ENCODE results near the gene GPR78.

Gene GPR78

GRCh38 chr4:8609824-8610350 is 29.7 kb downstream of the GPR78 start:
- H4K20me1 ChIP-seq (ENCODE audit: insufficient read depth, low read length), result peaks cover 12% of the 10 kb centered on the region
- H3K27ac ChIP-seq (ENCODE audit: low read length), result no peak overlapping the region
- no peak overlapping the region for H2AFZ ChIP-seq (ENCODE audit: low read depth, low read length)
- no peaks in the 10 kb centered on the region for H3K79me2 ChIP-seq (ENCODE audit: insufficient read depth, low read length)
- ATAC-seq (ENCODE audit: insufficient read depth, low read depth), result no peak
- no peak overlapping the region for H3K4me3 ChIP-seq (ENCODE audit: low read depth in 1 of 2, low read length in 2 of 2)
- no peaks in the 10 kb centered on the region for H3K36me3 ChIP-seq (ENCODE audit: insufficient read depth, low read length)
- no peak for TF ChIP-seq CTCF (IDR thresholded peaks at IDR 0.05; ENCODE audit: borderline replicate concordance, extremely low read depth, low read length, poor library complexity, severe bottlenecking)
- TF ChIP-seq EZH2 (IDR thresholded peaks at IDR 0.05; ENCODE audit: borderline replicate concordance, low read depth, low read length, severe bottlenecking), result no peak
- H3K9ac ChIP-seq (ENCODE audit: low read depth, low read length), result no peak overlapping the region
- H3K27me3 ChIP-seq (ENCODE audit: insufficient read depth, low read length, poor library complexity), result no peaks in the 10 kb centered on the region
- H3K4me1 ChIP-seq (ENCODE audit: insufficient read depth, low read length), result no peaks in the 10 kb centered on the region
- DNase-seq, result no peak
- no peaks in the 10 kb centered on the region for H3K9me3 ChIP-seq (ENCODE audit: insufficient read depth, low read length, severe bottlenecking)
- no peak overlapping the region for H3K4me2 ChIP-seq (ENCODE audit: insufficient read depth, low read length)

- no peaks in the 10 kb centered on the region for H3K79me2 ChIP-seq (ENCODE audit: insufficient read depth, low read length)
- DNase-seq (no peak), ATAC-seq (ENCODE audit: insufficient read depth, low read depth) (no peak)
- H3K36me3 ChIP-seq (ENCODE audit: insufficient read depth, low read length), result no peaks in the 10 kb centered on the region
- peaks cover 12% of the 10 kb centered on the region for H4K20me1 ChIP-seq (ENCODE audit: insufficient read depth, low read length)
- no peaks in the 10 kb centered on the region for H3K27me3 ChIP-seq (ENCODE audit: insufficient read depth, low read length, poor library complexity)
- H3K4me2 ChIP-seq (ENCODE audit: insufficient read depth, low read length), result no peak overlapping the region
- H2AFZ ChIP-seq (ENCODE audit: low read depth, low read length), result no peak overlapping the region
- H3K27ac ChIP-seq (ENCODE audit: low read length), result no peak overlapping the region
- no peaks in the 10 kb centered on the region for H3K9me3 ChIP-seq (ENCODE audit: insufficient read depth, low read length, severe bottlenecking)
- no peaks in the 10 kb centered on the region for H3K4me1 ChIP-seq (ENCODE audit: insufficient read depth, low read length)
- no peak overlapping the region for H3K4me3 ChIP-seq (ENCODE audit: low read depth in 1 of 2, low read length in 2 of 2)
- TF ChIP-seq EZH2 (IDR thresholded peaks at IDR 0.05; ENCODE audit: borderline replicate concordance, low read depth, low read length, severe bottlenecking) (no peak), CTCF (IDR thresholded peaks at IDR 0.05; ENCODE audit: borderline replicate concordance, extremely low read depth, low read length, poor library complexity, severe bottlenecking) (no peak)
- no peak overlapping the region for H3K9ac ChIP-seq (ENCODE audit: low read depth, low read length)
These were observed 30.8 kb downstream of the GPR78 start for GRCh38 chr4:8610858-8611616.

GRCh38 chr4:8612646-8613045 is 32.5 kb downstream of the GPR78 start:
- Histone ChIP-seq H3K27me3 (ENCODE audit: insufficient read depth, low read length, poor library complexity) (no peaks in the 10 kb centered on the region), H3K27ac (ENCODE audit: low read length) (no peak overlapping the region), H3K9ac (ENCODE audit: low read depth, low read length) (no peak overlapping the region), H3K4me1 (ENCODE audit: insufficient read depth, low read length) (no peaks in the 10 kb centered on the region), H3K36me3 (ENCODE audit: insufficient read depth, low read length) (no peaks in the 10 kb centered on the region), H3K4me3 (ENCODE audit: low read depth in 1 of 2, low read length in 2 of 2) (no peak overlapping the region), H3K79me2 (ENCODE audit: insufficient read depth, low read length) (no peaks in the 10 kb centered on the region), H3K4me2 (ENCODE audit: insufficient read depth, low read length) (no peak overlapping the region), H4K20me1 (ENCODE audit: insufficient read depth, low read length) (no peaks in the 10 kb centered on the region; the same call in none of the 2 replicates), H3K9me3 (ENCODE audit: insufficient read depth, low read length, severe bottlenecking) (no peaks in the 10 kb centered on the region), H2AFZ (ENCODE audit: low read depth, low read length) (no peak overlapping the region)
- DNase-seq (no peak), ATAC-seq (ENCODE audit: insufficient read depth, low read depth) (no peak)
- TF ChIP-seq EZH2 (IDR thresholded peaks at IDR 0.05; ENCODE audit: borderline replicate concordance, low read depth, low read length, severe bottlenecking) (no peak), CTCF (IDR thresholded peaks at IDR 0.05; ENCODE audit: borderline replicate concordance, extremely low read depth, low read length, poor library complexity, severe bottlenecking) (no peak)

Data from DND-41 (cell line).